ENCODE measurements around the gene PTPRT.

- TF ChIP-seq EP300 (IDR thresholded peaks at IDR 0.05; ENCODE audit: low read depth) = no peak
- no peak for TF ChIP-seq CTCF (IDR thresholded peaks at IDR 0.05)
- TF ChIP-seq POLR2AphosphoS5 (IDR thresholded peaks at IDR 0.05) = no peak
- no peak for TF ChIP-seq POLR2A (IDR thresholded peaks at IDR 0.05)
Observed at GRCh38 chr20:42923348-42923918, 266.3 kb downstream of the PTPRT start.

Data from transverse colon (tissue), 4 donors.